Measurements from ENCODE around the gene SLC7A8. TPM values are rescaled to one million over a fixed set of nuclear protein-coding genes. Genes with fewer than 3 reads are reported as not detected.

The SLC7A8 gene
- total RNA-seq, 3 donors from 2014 or later: 46.8 to 98.9 (median 61.9) TPM

DNA sequence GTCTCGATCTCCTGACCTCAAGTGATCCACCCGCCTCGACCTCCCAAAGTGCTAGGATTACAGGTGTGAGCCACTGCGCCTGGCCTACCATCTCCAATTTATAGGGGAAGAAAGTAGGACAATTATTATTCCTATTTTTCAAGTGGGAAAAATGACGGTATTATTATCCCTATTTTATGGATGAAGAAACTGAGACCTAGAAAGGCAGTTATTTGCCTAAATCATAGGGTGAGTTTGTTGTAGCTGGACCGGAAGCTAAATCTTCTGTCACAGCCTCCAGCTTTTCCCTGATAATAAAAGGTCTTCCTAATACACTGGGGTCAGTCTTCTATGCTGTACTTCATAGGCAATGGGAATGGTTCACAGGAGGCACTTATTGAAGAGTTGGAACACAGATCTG lies 13.8 kb downstream of the SLC7A8 start:
- no peak for DNase-seq (ENCODE audit: low spot score in 2 of 2)
- no peak overlapping the region for H3K4me3 ChIP-seq
- H3K27me3 ChIP-seq: no peaks in the 10 kb centered on the region
- intact Hi-C loops (cut with DNase I; ENCODE audit: low total_unique reads): no loop called here
- peak overlapping the region in 1 of 2 donors; percentile 11 for H3K27ac ChIP-seq
- H3K9me3 ChIP-seq: no peaks in the 10 kb centered on the region
- no peaks in the 10 kb centered on the region for H3K36me3 ChIP-seq
- peaks cover 0 to 5% of the 10 kb centered on the region in 2 donors for H3K4me1 ChIP-seq
- TF ChIP-seq, protein P1, sequence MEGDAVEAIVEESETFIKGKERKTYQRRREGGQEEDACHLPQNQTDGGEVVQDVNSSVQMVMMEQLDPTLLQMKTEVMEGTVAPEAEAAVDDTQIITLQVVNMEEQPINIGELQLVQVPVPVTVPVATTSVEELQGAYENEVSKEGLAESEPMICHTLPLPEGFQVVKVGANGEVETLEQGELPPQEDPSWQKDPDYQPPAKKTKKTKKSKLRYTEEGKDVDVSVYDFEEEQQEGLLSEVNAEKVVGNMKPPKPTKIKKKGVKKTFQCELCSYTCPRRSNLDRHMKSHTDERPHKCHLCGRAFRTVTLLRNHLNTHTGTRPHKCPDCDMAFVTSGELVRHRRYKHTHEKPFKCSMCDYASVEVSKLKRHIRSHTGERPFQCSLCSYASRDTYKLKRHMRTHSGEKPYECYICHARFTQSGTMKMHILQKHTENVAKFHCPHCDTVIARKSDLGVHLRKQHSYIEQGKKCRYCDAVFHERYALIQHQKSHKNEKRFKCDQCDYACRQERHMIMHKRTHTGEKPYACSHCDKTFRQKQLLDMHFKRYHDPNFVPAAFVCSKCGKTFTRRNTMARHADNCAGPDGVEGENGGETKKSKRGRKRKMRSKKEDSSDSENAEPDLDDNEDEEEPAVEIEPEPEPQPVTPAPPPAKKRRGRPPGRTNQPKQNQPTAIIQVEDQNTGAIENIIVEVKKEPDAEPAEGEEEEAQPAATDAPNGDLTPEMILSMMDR (IDR thresholded peaks at IDR 0.05): no peak

DNA sequence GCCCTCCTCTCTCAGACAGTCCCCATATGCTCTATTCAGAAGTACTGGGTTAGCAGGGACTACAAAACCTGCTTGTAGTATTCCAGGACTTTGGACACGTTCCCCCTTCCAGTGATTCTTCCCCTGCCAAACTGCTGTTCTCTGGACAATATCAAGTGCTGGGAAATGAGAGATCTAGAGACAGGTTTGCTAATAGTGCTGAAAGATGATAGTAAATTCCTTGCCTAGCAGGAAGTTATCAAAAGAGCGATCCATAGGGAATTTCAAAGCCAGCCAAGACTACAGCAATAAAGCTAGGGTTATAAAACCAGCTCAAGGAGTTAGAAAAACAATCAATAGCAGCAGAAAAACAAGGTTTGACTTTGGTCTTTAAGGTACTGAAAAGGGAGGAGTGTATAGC lies 15.2 kb downstream of the SLC7A8 start:
- Histone ChIP-seq H3K27ac (peak overlapping the region; percentile 0 to 76), H3K27me3 (no peaks in the 10 kb centered on the region), H3K36me3 (no peaks in the 10 kb centered on the region), H3K9me3 (no peaks in the 10 kb centered on the region), H3K4me3 (no peak overlapping the region), H3K4me1 (peaks cover 0 to 5% of the 10 kb centered on the region in 2 donors)
- peak in 1 of 3 donors; percentile 60 for TF ChIP-seq POLR2AphosphoS5 (IDR thresholded peaks at IDR 0.05)
- TF ChIP-seq, protein P1 (IDR thresholded peaks at IDR 0.05): no peak
- no peak for TF ChIP-seq POLR2A (IDR thresholded peaks at IDR 0.05)
- DNase-seq (ENCODE audit: low spot score in 2 of 2): no peak
- intact Hi-C loops (cut with DNase I; ENCODE audit: low total_unique reads): no loop called here

DNA sequence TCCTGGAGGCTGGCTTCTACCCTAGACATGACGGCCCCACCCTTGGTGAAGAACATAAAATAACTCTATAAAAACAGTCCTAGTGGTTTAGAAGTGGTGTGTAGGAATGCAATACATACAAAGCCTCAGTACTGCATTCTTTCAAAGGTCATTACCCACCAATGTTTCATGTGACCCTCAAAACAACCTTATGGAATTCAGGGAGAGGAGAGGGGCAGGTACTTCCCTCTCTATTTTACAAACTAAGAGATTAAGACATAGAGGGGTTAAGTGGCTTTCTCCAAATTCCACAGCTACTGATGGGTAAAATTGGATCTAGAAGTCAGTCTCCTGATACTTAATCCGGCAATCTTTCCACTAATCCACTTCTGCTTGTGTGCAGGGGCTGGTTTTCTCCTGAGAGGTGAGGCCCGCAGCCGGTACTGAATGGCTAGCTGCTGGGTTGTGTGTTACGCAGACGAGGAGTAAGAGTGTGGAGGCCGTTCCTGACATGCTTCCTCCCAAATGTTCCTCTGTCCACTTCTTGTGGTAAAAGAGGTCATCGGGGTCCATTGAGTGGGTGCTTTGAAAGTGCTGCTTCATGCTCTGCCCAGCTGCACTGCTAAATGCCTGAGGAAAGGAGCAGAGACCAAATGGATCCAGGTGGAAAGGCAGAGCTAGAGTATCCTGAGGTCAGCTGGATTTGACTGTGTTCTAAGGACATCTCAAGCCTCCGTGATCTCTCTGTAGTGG lies 16.2 kb downstream of the SLC7A8 start:
- H3K4me1 ChIP-seq: peaks cover 0 to 5% of the 10 kb centered on the region in 2 donors
- H3K4me3 ChIP-seq: no peak overlapping the region
- no peak for DNase-seq (ENCODE audit: low spot score in 2 of 2)
- intact Hi-C loops (cut with DNase I; ENCODE audit: low total_unique reads): no loop called here
- peak overlapping the region; percentile 0 to 76 for H3K27ac ChIP-seq
- H3K27me3 ChIP-seq: no peaks in the 10 kb centered on the region
- TF ChIP-seq, protein P1 (IDR thresholded peaks at IDR 0.05): no peak
- TF ChIP-seq POLR2A (IDR thresholded peaks at IDR 0.05) (no peak), POLR2AphosphoS5 (IDR thresholded peaks at IDR 0.05) (no peak)
- H3K9me3 ChIP-seq: no peaks in the 10 kb centered on the region
- H3K36me3 ChIP-seq: no peaks in the 10 kb centered on the region

DNA sequence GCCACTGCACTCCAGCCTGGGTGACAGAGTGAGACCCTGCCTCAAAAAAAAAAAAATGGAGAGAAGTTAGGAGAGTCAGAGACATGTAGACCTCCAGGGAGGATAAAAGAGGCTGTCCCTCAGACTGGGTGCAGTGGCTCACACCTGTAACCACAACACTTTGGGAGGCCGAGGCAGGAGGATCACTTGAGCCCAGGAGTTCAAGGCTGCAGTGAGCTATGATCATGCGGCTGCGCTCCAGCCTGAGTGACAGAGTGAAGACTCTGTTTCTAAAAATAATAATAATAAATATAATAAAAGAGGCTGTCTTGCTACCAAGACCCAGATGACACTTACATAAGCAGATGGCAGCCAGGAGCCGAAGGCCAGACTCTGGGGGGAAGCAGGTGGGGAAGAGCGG lies 18.5 kb downstream of the SLC7A8 start:
- no peak for TF ChIP-seq POLR2A (IDR thresholded peaks at IDR 0.05)
- TF ChIP-seq, protein P1 (IDR thresholded peaks at IDR 0.05): no peak
- no peak for TF ChIP-seq POLR2AphosphoS5 (IDR thresholded peaks at IDR 0.05)
- intact Hi-C loops (cut with DNase I; ENCODE audit: low total_unique reads): no loop called here
- H3K4me1 ChIP-seq: no peaks in the 10 kb centered on the region
- H3K36me3 ChIP-seq: no peaks in the 10 kb centered on the region
- H3K4me3 ChIP-seq: no peak overlapping the region
- H3K27ac ChIP-seq: no peak overlapping the region
- H3K9me3 ChIP-seq: no peaks in the 10 kb centered on the region
- DNase-seq (ENCODE audit: low spot score in 2 of 2): no peak
- H3K27me3 ChIP-seq: no peaks in the 10 kb centered on the region

DNA sequence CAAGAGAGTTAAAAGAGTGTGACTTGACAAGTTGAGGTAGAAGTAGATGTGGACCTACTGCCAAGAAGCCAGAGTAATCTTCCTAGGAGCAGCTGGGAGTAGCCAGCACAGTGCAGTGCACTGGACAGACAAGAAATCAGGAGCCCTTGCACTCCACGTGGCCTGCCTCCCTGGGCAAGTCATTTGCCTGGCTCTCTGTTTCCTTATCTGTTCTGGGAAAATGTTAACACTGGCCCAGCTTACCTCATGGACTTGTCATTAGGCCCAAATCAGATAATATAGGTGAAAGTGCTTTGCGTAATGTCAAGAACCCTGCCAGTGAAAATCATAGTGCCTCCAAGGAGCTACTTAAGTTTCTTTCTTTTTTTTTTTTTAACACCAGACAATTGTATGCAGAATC lies 19.2 kb downstream of the SLC7A8 start:
- DNase-seq (ENCODE audit: low spot score in 2 of 2): no peak
- H3K36me3 ChIP-seq: no peaks in the 10 kb centered on the region
- no peaks in the 10 kb centered on the region for H3K9me3 ChIP-seq
- no peak for TF ChIP-seq POLR2A (IDR thresholded peaks at IDR 0.05)
- intact Hi-C loops (cut with DNase I; ENCODE audit: low total_unique reads): no loop called here
- peak overlapping the region; percentile 3 to 5 for H3K27ac ChIP-seq
- no peak overlapping the region for H3K4me3 ChIP-seq
- no peaks in the 10 kb centered on the region for H3K4me1 ChIP-seq
- H3K27me3 ChIP-seq: no peaks in the 10 kb centered on the region

All from breast epithelium (tissue), 4 donors.